ENCODE measurements around the gene ZFP1.

ZFP1 gene

GRCh38 chr16:75103994-75104393 is 44.3 kb upstream of the ZFP1 start:
- no peak overlapping the region for H3K4me3 ChIP-seq (ENCODE audit: low read depth, low read length)
- no peak for TF ChIP-seq CTCF (IDR thresholded peaks at IDR 0.05; ENCODE audit: low read depth, low read length)
- in situ Hi-C loops (cut with HindIII; ENCODE audit: low sequenced_read_pairs) = no loop called here
- DNase-seq (ENCODE audit: low read depth, low spot score) = no peak

- DNase-seq (ENCODE audit: low read depth, low spot score) = no peak
- no peak overlapping the region for H3K4me3 ChIP-seq (ENCODE audit: low read depth, low read length)
- no peak for TF ChIP-seq CTCF (IDR thresholded peaks at IDR 0.05; ENCODE audit: low read depth, low read length)
- in situ Hi-C loops (cut with HindIII; ENCODE audit: low sequenced_read_pairs) = no loop called here
Measured at GRCh38 chr16:75104836-75105235, 43.5 kb upstream of the ZFP1 start.

- no peak for DNase-seq (ENCODE audit: low read depth, low spot score)
- no peak for TF ChIP-seq CTCF (IDR thresholded peaks at IDR 0.05; ENCODE audit: low read depth, low read length)
- in situ Hi-C loops (cut with HindIII; ENCODE audit: low sequenced_read_pairs) = no loop called here
- H3K4me3 ChIP-seq (ENCODE audit: low read depth, low read length) = no peak overlapping the region
Measured at GRCh38 chr16:75105306-75106061, 42.8 kb upstream of the ZFP1 start.

GRCh38 chr16:75106351-75107274 is 41.7 kb upstream of the ZFP1 start:
- no peak for DNase-seq (ENCODE audit: low read depth, low spot score)
- H3K4me3 ChIP-seq (ENCODE audit: low read depth, low read length) = no peak overlapping the region
- TF ChIP-seq CTCF (IDR thresholded peaks at IDR 0.05; ENCODE audit: low read depth, low read length) = no peak
- in situ Hi-C loops (cut with HindIII; ENCODE audit: low sequenced_read_pairs) = no loop called here

GRCh38 chr16:75107505-75107904 is 40.8 kb upstream of the ZFP1 start:
- DNase-seq (ENCODE audit: low read depth, low spot score) = no peak
- in situ Hi-C loops (cut with HindIII; ENCODE audit: low sequenced_read_pairs) = no loop called here
- no peak for TF ChIP-seq CTCF (IDR thresholded peaks at IDR 0.05; ENCODE audit: low read depth, low read length)
- H3K4me3 ChIP-seq (ENCODE audit: low read depth, low read length) = no peak overlapping the region

- H3K4me3 ChIP-seq (ENCODE audit: low read depth, low read length) = no peak overlapping the region
- TF ChIP-seq CTCF (IDR thresholded peaks at IDR 0.05; ENCODE audit: low read depth, low read length) = no peak
- in situ Hi-C loops (cut with HindIII; ENCODE audit: low sequenced_read_pairs) = no loop called here
- DNase-seq (ENCODE audit: low read depth, low spot score) = peak; percentile 94
Measured at GRCh38 chr16:75108792-75109731, 39.3 kb upstream of the ZFP1 start.
